Measurements from ENCODE around the gene PLEKHD1. TPM values are rescaled to one million over a fixed set of nuclear protein-coding genes. Genes with fewer than 3 reads are reported as not detected.

Gene PLEKHD1
- total RNA-seq, 1 experiment from 2014 or later, result 1.0 TPM

DNA sequence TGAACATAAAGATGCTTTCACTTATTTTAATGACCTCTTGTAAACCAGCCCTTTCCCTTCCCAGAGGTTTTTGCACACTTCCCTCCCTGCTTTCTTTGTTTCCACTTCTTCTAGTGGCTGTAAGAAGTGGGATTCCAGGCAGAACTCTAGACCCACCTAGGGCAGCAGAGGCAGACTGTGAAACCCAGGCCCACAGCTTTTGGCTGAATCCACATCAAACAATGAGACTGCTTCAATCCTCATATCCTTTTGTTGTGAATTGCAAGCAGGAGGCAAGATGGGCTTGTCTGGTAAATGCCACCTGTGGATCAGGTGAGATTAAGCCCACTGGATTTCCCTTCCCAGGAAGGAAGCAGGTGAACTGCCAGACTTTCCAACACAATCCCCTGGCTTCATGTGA is 77.4 kb downstream of the PLEKHD1 start (continued):
- TF ChIP-seq, protein P1, sequence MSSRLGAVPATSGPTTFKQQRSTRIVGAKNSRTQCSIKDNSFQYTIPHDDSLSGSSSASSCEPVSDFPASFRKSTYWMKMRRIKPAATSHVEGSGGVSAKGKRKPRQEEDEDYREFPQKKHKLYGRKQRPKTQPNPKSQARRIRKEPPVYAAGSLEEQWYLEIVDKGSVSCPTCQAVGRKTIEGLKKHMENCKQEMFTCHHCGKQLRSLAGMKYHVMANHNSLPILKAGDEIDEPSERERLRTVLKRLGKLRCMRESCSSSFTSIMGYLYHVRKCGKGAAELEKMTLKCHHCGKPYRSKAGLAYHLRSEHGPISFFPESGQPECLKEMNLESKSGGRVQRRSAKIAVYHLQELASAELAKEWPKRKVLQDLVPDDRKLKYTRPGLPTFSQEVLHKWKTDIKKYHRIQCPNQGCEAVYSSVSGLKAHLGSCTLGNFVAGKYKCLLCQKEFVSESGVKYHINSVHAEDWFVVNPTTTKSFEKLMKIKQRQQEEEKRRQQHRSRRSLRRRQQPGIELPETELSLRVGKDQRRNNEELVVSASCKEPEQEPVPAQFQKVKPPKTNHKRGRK (CRISPR knock-in tag; IDR thresholded peaks at IDR 0.05; ENCODE audit: borderline replicate concordance), result no peak
- TF ChIP-seq JAZF1 (CRISPR knock-in tag; IDR thresholded peaks at IDR 0.05), result no peak

- ATAC-seq (no peak), DNase-seq (ENCODE audit: low spot score) (no peak)
- Mint-ChIP-seq H3K27ac (no peak overlapping the region), H3K4me1 (peaks cover 7% of the 10 kb centered on the region), H3K9me3 (no peaks in the 10 kb centered on the region), H3K4me3 (no peak overlapping the region), H3K27me3 (ENCODE audit: low read depth) (peaks cover 55% of the 10 kb centered on the region), H3K36me3 (peaks cover 2% of the 10 kb centered on the region; the same call in 1 of the 2 replicates)
- CTCF ChIA-PET, result interaction anchor here (1.2 to 1.8 kb wide), 2 partner anchors 12 to 20 kb away, joined by 4 read pairs; no protein-coding TSS in a partner anchor
- TF ChIP-seq CBFB (CRISPR knock-in tag; IDR thresholded peaks at IDR 0.05; ENCODE audit: low read depth), result no peak
- no peak for TF ChIP-seq TEAD4 (CRISPR knock-in tag; IDR thresholded peaks at IDR 0.05)
- no peak for TF ChIP-seq GRHL2 (CRISPR knock-in tag; IDR thresholded peaks at IDR 0.05; ENCODE audit: insufficient replicate concordance, severe bottlenecking)
- no peak for TF ChIP-seq JUN (CRISPR knock-in tag; IDR thresholded peaks at IDR 0.05)
- TF ChIP-seq, protein P2, sequence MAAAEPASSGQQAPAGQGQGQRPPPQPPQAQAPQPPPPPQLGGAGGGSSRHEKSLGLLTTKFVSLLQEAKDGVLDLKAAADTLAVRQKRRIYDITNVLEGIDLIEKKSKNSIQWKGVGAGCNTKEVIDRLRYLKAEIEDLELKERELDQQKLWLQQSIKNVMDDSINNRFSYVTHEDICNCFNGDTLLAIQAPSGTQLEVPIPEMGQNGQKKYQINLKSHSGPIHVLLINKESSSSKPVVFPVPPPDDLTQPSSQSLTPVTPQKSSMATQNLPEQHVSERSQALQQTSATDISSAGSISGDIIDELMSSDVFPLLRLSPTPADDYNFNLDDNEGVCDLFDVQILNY (CRISPR knock-in tag; IDR thresholded peaks at IDR 0.05), result no peak
- no peak for TF ChIP-seq FOXK1 (CRISPR knock-in tag; IDR thresholded peaks at IDR 0.05)
- no peak for TF ChIP-seq TP53 (CRISPR knock-in tag; IDR thresholded peaks at IDR 0.05)
- TF ChIP-seq AFF4 (CRISPR knock-in tag; IDR thresholded peaks at IDR 0.05; ENCODE audit: borderline replicate concordance), result no peak
- no peak for TF ChIP-seq ZNF281 (CRISPR knock-in tag; IDR thresholded peaks at IDR 0.05)
- no peak for TF ChIP-seq PREB (CRISPR knock-in tag; IDR thresholded peaks at IDR 0.05; ENCODE audit: borderline replicate concordance)
- POLR2A ChIA-PET, result no interaction called here
These were observed 83.0 kb downstream of the PLEKHD1 start for GRCh38 chr14:69567563-69567962.

DNA sequence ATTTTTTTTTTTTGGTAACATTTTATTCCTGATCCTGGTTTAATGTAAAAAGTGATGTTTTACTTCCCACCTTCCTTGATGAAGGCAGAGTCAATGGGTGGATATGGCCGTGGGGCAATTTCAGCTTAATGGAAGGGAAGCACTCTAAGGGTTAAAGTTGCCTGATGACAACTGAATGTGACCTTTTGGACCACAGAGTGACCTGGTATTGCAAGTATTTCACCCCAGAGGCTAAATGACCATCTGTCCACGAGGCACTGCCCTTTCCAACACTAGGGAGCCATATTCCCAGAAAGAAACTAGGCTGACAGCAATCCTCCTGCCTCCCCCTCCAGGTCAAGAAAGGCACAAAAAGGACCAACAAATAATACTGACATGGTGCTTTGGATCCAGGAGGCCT is 85.3 kb downstream of the PLEKHD1 start:
- DNase-seq (ENCODE audit: low spot score) (no peak), ATAC-seq (no peak)
- Mint-ChIP-seq H3K4me3 (no peak overlapping the region), H3K27ac (no peak overlapping the region), H3K27me3 (ENCODE audit: low read depth) (peaks cover 73% of the 10 kb centered on the region), H3K36me3 (peaks cover 2% of the 10 kb centered on the region; the same call in 1 of the 2 replicates), H3K9me3 (no peaks in the 10 kb centered on the region), H3K4me1 (no peaks in the 10 kb centered on the region)
- ChIA-PET CTCF (interaction anchor here (0.5 to 5.9 kb wide), 4 partner anchors 10 to 158 kb away, joined by 3 to 130 read pairs (median 10); no protein-coding TSS in a partner anchor), POLR2A (no interaction called here)
- no peak for TF ChIP-seq ARID4B (CRISPR knock-in tag; IDR thresholded peaks at IDR 0.05; ENCODE audit: borderline replicate concordance)
